Upper lobe of right lung (tissue), 1 donor: ENCODE results near the gene GRIP1. TPM values are rescaled to one million over a fixed set of nuclear protein-coding genes. Genes with fewer than 3 reads are reported as not detected.

Experiments
- ATAC-seq: fragments of 200-7000 bp; cut with Tn5 transposase; one replicate; pipeline ENCODE4 v1.9.1; 2020; ENCODE audit warnings: mild to moderate bottlenecking, moderate library complexity
- DNase-seq: peaks from one replicate; pipeline ENCODE4 v3.0.0-alpha.2; 2020
- H3K27ac ChIP-seq: fragments of 200-600 bp; one replicate; pipeline ENCODE4 v1.8.0; 2022
- H3K27me3 ChIP-seq: fragments of 200-600 bp; one replicate; pipeline ENCODE4 v1.8.0; 2022; ENCODE audit warnings: mild to moderate bottlenecking
- H3K36me3 ChIP-seq: fragments of 200-600 bp; one replicate; pipeline ENCODE4 v1.8.0; 2022
- H3K4me1 ChIP-seq: fragments of 200-600 bp; one replicate; pipeline ENCODE4 v1.8.0; 2022
- H3K4me3 ChIP-seq: fragments of 200-600 bp; one replicate; pipeline ENCODE4 v1.8.0; 2022; ENCODE audit warnings: mild to moderate bottlenecking
- H3K9me3 ChIP-seq: fragments of 200-600 bp; one replicate; pipeline ENCODE4 v1.8.0; 2022
- CTCF ChIP-seq: fragments of 200-600 bp; IDR thresholded peaks from one replicate; pipeline ENCODE4 v1.8.0; 2022; ENCODE audit warnings: antibody characterized with exemption
- intact Hi-C: fragments of 100-400 bp; cut with DNase I; formaldehyde crosslinking; loops from one replicate; pipeline ENCODE4 v1.11.0; 2022
- total RNA-seq: library from RNA; stranded (reverse); fragmentation: NEBNext Ultra II Directional; extraction: Animal tissue kit (Norgen Biotek cat#: 25700); gene quantifications from one replicate; pipeline ENCODE4 v1.2.1, GENCODE V29; 2021
- donor health status: DM: no; HTN: yes; CAD: no; lungs with severe emphysema.

GRIP1 gene
- total RNA-seq, 1 donor from 2014 or later = 5.2 TPM

- no peak for TF ChIP-seq CTCF
- no peaks in the 10 kb centered on the region for H3K27me3 ChIP-seq
- no peaks in the 10 kb centered on the region for H3K9me3 ChIP-seq
- intact Hi-C loops = no loop called here
- H3K4me1 ChIP-seq = no peaks in the 10 kb centered on the region
- no peak overlapping the region for H3K27ac ChIP-seq
- DNase-seq (no peak), ATAC-seq (no peak)
- H3K36me3 ChIP-seq = no peaks in the 10 kb centered on the region
- H3K4me3 ChIP-seq = no peak overlapping the region
Measured at GRCh38 chr12:66617991-66618390, 60.9 kb downstream of the GRIP1 start.

DNA sequence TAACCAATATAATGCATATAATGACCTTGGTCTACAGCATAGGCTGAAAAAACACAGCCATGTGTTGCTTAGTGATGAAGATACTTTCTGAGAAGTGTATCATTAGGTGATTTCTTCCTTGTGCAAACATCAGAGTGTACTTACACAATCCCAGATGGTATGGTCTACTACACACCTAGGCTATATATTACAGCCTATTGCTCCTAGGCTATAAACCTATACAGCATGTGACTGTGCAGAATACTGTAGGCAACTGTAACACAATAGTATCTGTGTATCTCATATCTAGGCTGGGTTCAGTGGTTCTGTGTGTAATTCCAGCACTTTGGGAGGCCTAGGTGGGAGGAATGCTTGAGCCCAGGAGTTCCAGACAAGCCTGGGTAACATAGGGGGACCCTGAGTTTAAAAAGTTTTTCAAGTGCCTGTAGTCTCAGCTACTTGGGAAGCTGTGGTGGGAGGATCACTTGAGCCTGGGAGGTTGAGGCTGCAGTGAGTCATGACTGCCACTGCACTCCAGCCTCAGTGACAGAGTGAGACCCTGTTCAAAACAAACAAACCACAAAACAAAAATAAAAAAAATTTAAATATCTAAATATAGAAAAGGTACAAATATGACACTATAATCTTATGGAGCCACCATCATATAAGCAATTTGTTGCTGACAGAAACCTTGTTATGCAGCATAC, 66.6 kb downstream of the GRIP1 start:
- DNase-seq = no peak
- no peaks in the 10 kb centered on the region for H3K9me3 ChIP-seq
- H3K27ac ChIP-seq = no peak overlapping the region
- H3K36me3 ChIP-seq = no peaks in the 10 kb centered on the region
- H3K27me3 ChIP-seq = no peaks in the 10 kb centered on the region
- no peaks in the 10 kb centered on the region for H3K4me1 ChIP-seq
- intact Hi-C loops = no loop called here
- no peak for TF ChIP-seq CTCF
- no peak for ATAC-seq
- H3K4me3 ChIP-seq = no peak overlapping the region

DNA sequence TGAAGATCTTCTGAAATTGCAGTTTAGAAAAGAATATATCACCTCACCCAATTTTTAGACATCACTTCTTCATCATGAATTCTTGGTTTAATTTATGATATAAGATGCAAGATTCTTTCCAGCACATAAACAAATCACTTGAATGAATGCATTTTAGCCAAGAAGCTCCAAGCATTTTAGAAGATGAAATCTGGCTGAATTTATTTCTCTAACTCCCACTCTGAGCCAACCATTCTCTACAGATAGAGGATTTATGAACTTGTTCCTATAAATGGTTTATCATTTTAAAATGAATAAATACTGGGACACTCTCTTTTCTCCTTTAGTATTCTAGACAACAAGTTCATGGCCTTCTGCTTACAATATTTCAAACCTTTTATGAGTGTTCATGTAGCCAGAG, 71.7 kb downstream of the GRIP1 start:
- TF ChIP-seq CTCF = no peak
- H3K27ac ChIP-seq = no peak overlapping the region
- DNase-seq = no peak
- H3K27me3 ChIP-seq = no peaks in the 10 kb centered on the region
- intact Hi-C loops = no loop called here
- ATAC-seq = no peak
- no peaks in the 10 kb centered on the region for H3K4me1 ChIP-seq
- no peaks in the 10 kb centered on the region for H3K36me3 ChIP-seq
- H3K4me3 ChIP-seq = no peak overlapping the region
- H3K9me3 ChIP-seq = no peaks in the 10 kb centered on the region

GRCh38 chr12:66605293-66605692, 73.6 kb downstream of the GRIP1 start:
- Histone ChIP-seq H3K36me3 (no peaks in the 10 kb centered on the region), H3K4me3 (no peak overlapping the region), H3K4me1 (no peaks in the 10 kb centered on the region), H3K27me3 (no peaks in the 10 kb centered on the region), H3K9me3 (no peaks in the 10 kb centered on the region), H3K27ac (no peak overlapping the region)
- intact Hi-C loops = no loop called here
- TF ChIP-seq CTCF = no peak
- no peak for ATAC-seq
- DNase-seq = no peak

DNA sequence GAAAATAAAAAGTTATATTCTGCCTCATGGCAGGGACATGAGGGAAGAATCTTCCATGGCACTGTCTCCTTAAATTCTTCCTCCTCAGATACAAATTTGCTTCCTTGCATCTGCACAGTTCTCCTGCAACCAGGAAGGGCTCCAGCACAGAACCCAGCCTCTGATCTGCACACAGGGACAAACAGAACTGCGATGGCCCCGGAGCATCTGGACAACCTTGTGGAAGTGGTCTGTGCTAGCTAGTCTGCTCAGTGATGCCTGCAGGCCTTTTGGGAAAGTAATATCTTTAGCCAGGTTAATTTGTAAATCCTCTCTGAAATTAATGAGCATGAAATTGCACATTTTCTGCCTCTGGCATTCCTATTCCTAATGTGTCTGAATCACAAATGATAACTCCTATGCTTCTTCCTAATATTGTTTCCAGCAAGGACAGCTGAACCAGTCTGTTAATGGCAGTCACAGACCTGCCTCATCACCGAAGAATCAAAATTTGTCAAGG, 74.8 kb downstream of the GRIP1 start:
- H3K27ac ChIP-seq = no peak overlapping the region
- H3K27me3 ChIP-seq = no peaks in the 10 kb centered on the region
- H3K36me3 ChIP-seq = no peaks in the 10 kb centered on the region
- intact Hi-C loops = no loop called here
- TF ChIP-seq CTCF = no peak
- H3K4me3 ChIP-seq = no peak overlapping the region
- no peak for ATAC-seq
- H3K4me1 ChIP-seq = no peaks in the 10 kb centered on the region
- no peak for DNase-seq
- no peaks in the 10 kb centered on the region for H3K9me3 ChIP-seq

GRCh38 chr12:66603461-66603860, 75.4 kb downstream of the GRIP1 start:
- no peaks in the 10 kb centered on the region for H3K27me3 ChIP-seq
- no peak for ATAC-seq

More at GRCh38 chr12:66603461-66603860, 75.4 kb downstream of the GRIP1 start:
- no peaks in the 10 kb centered on the region for H3K4me1 ChIP-seq
- no peak overlapping the region for H3K27ac ChIP-seq
- no peak for TF ChIP-seq CTCF
- no peak for DNase-seq
- intact Hi-C loops = no loop called here
- H3K4me3 ChIP-seq = no peak overlapping the region
- H3K36me3 ChIP-seq = no peaks in the 10 kb centered on the region
- H3K9me3 ChIP-seq = no peaks in the 10 kb centered on the region
